ENCODE measurements around the gene FAM32A.

DNA sequence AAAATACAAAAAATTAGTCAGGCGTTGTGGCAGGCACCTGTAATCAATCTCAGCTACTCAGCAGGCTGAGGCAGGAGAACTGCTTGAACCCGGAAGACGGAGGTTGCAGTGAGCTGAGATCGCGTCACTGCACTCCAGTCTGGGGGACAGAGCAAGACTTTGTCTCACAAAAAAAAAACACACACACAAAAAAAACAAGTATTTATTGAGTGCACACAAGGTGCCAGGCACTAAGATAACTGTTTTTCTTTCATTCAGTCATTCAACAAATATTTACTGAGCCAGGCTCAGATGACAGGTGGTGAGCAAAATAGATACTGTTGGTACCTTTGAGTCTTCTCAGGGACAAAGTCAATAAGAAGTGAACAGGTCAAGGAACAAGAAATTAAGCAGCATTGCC, 18.2 kb upstream of the FAM32A start:
- TF ChIP-seq, protein P1, sequence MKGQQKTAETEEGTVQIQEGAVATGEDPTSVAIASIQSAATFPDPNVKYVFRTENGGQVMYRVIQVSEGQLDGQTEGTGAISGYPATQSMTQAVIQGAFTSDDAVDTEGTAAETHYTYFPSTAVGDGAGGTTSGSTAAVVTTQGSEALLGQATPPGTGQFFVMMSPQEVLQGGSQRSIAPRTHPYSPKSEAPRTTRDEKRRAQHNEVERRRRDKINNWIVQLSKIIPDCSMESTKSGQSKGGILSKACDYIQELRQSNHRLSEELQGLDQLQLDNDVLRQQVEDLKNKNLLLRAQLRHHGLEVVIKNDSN (IDR thresholded peaks at IDR 0.05; ENCODE audit: borderline replicate concordance, low read depth) = no peak
- TF ChIP-seq POLR2AphosphoS5 (IDR thresholded peaks at IDR 0.05; ENCODE audit: low read depth, low read length) (no peak), FOXJ3 (CRISPR knock-in tag; IDR thresholded peaks at IDR 0.05) (no peak), GABPA (IDR thresholded peaks at IDR 0.05; ENCODE audit: low read depth) (no peak), JUND (IDR thresholded peaks at IDR 0.05) (no peak), TAF1 (IDR thresholded peaks at IDR 0.05; ENCODE audit: borderline replicate concordance, low read depth, low read length) (no peak), EZH2phosphoT487 (IDR thresholded peaks at IDR 0.05; ENCODE audit: borderline replicate concordance, low read depth) (no peak), SMC3 (IDR thresholded peaks at IDR 0.05; ENCODE audit: low read depth, low read length) (no peak), SIN3A (IDR thresholded peaks at IDR 0.05; ENCODE audit: borderline replicate concordance, low read depth, low read length) (no peak), EP300 (IDR thresholded peaks at IDR 0.05; ENCODE audit: borderline replicate concordance in 1 of 2, low read depth in 1 of 2, low read length in 1 of 2) (no peak)
- TF ChIP-seq, protein P2, sequence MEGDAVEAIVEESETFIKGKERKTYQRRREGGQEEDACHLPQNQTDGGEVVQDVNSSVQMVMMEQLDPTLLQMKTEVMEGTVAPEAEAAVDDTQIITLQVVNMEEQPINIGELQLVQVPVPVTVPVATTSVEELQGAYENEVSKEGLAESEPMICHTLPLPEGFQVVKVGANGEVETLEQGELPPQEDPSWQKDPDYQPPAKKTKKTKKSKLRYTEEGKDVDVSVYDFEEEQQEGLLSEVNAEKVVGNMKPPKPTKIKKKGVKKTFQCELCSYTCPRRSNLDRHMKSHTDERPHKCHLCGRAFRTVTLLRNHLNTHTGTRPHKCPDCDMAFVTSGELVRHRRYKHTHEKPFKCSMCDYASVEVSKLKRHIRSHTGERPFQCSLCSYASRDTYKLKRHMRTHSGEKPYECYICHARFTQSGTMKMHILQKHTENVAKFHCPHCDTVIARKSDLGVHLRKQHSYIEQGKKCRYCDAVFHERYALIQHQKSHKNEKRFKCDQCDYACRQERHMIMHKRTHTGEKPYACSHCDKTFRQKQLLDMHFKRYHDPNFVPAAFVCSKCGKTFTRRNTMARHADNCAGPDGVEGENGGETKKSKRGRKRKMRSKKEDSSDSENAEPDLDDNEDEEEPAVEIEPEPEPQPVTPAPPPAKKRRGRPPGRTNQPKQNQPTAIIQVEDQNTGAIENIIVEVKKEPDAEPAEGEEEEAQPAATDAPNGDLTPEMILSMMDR (IDR thresholded peaks at IDR 0.05) = no peak
- TF ChIP-seq, protein P3, sequence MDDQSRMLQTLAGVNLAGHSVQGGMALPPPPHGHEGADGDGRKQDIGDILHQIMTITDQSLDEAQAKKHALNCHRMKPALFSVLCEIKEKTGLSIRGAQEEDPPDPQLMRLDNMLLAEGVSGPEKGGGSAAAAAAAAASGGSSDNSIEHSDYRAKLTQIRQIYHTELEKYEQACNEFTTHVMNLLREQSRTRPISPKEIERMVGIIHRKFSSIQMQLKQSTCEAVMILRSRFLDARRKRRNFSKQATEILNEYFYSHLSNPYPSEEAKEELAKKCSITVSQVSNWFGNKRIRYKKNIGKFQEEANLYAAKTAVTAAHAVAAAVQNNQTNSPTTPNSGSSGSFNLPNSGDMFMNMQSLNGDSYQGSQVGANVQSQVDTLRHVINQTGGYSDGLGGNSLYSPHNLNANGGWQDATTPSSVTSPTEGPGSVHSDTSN (IDR thresholded peaks at IDR 0.05) = no peak
- TF ChIP-seq, protein P4, sequence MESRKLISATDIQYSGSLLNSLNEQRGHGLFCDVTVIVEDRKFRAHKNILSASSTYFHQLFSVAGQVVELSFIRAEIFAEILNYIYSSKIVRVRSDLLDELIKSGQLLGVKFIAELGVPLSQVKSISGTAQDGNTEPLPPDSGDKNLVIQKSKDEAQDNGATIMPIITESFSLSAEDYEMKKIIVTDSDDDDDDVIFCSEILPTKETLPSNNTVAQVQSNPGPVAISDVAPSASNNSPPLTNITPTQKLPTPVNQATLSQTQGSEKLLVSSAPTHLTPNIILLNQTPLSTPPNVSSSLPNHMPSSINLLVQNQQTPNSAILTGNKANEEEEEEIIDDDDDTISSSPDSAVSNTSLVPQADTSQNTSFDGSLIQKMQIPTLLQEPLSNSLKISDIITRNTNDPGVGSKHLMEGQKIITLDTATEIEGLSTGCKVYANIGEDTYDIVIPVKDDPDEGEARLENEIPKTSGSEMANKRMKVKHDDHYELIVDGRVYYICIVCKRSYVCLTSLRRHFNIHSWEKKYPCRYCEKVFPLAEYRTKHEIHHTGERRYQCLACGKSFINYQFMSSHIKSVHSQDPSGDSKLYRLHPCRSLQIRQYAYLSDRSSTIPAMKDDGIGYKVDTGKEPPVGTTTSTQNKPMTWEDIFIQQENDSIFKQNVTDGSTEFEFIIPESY (IDR thresholded peaks at IDR 0.05; ENCODE audit: borderline replicate concordance, low read depth) = no peak

Data from SK-N-SH (cell line).